GM18907 (cell line): ENCODE data around the gene CIDEB.
A peak's percentile ranks its signal among the peaks of the same experiment; 100 is the strongest.

Experiments
- ATAC-seq: cut with Tn5 transposase; IDR thresholded peaks from one replicate; pipeline ENCODE4 v1.9.1; 2021; ENCODE audit warnings: mild to moderate bottlenecking, moderate library complexity; ENCODE audit not compliant: unreplicated experiment

Gene CIDEB

GRCh38 chr14:24313913-24314312, 6.1 kb upstream of the CIDEB start:
- ATAC-seq: no peak

- ATAC-seq: no peak
These were observed 5.1 kb upstream of the CIDEB start for GRCh38 chr14:24312736-24313507.

- no peak for ATAC-seq
These were observed 4.2 kb upstream of the CIDEB start for GRCh38 chr14:24311837-24312615.

- peak; percentile 71 for ATAC-seq
These were observed 3.1 kb upstream of the CIDEB start, which contains the start of gene LTB4R for GRCh38 chr14:24310646-24311604. TSS of gene LTB4R (plus strand) at chr14:24311502. CDS start at chr14:24315652, 4,150 bp downstream.

GRCh38 chr14:24310265-24310645, 2.5 kb upstream of the CIDEB start:
- no peak for ATAC-seq

- ATAC-seq: no peak
These were observed 1.9 kb upstream of the CIDEB start, which contains the start of gene LTB4R2 for GRCh38 chr14:24309538-24310264. TSS of gene LTB4R2 (plus strand) at chr14:24310140. CDS start at chr14:24310665, 525 bp downstream.

- no peak for ATAC-seq
These were observed 756 bp upstream of the CIDEB start for GRCh38 chr14:24308342-24309124.

GRCh38 chr14:24307156-24307574, 612 bp downstream of the CIDEB start:
- no peak for ATAC-seq

GRCh38 chr14:24304019-24304387, 3.8 kb downstream of the CIDEB start:
- no peak for ATAC-seq

GRCh38 chr14:24300326-24300980, 7.3 kb downstream of the CIDEB start:
- no peak for ATAC-seq

- peak; percentile 71 for ATAC-seq
These were observed 8.3 kb downstream of the CIDEB start, which contains the start of the genes DHRS1 and NOP9 for GRCh38 chr14:24299255-24300191. TSS of gene DHRS1 (minus strand) at chr14:24299780. CDS start at chr14:24299106, 674 bp downstream. TSS of gene NOP9 (plus strand) at chr14:24299850. CDS start at chr14:24299955, 105 bp downstream.

- ATAC-seq: no peak
These were observed 8.9 kb downstream of the CIDEB start for GRCh38 chr14:24298892-24299254.

GRCh38 chr14:24297190-24297964, 10.4 kb downstream of the CIDEB start:
- ATAC-seq: peak; percentile 36

GRCh38 chr14:24296341-24297157, 11.2 kb downstream of the CIDEB start:
- peak; percentile 54 for ATAC-seq

- no peak for ATAC-seq
These were observed 14.3 kb downstream of the CIDEB start for GRCh38 chr14:24293525-24293924.
